ENCODE data around the gene SULT4A1. TPM values are rescaled to one million over a fixed set of nuclear protein-coding genes. Genes with fewer than 3 reads are reported as not detected.
A peak's percentile ranks its signal among the peaks of the same experiment; 100 is the strongest.

SULT4A1 gene
- total and polyA plus RNA-seq, 2 of the 8 experiments (the other 6 are each of a cell fraction or from before 2014, with no cell fraction given): 9.1 to 11.8 TPM

- no peaks in the 10 kb centered on the region for H3K9me3 ChIP-seq (ENCODE audit: insufficient read depth in 2 of 2, low read depth in 1 of 2, low read length in 1 of 2)
- peak overlapping the region; percentile 60; the same call in 1 of the 2 replicates for H2BK5ac ChIP-seq (ENCODE audit: low read depth, low read length)
- H2BK20ac ChIP-seq (ENCODE audit: low read length): no peak overlapping the region
- no peak overlapping the region for H2BK15ac ChIP-seq (ENCODE audit: low read length)
- no peaks in the 10 kb centered on the region for H3K79me2 ChIP-seq (ENCODE audit: control insufficient read depth in 1 of 2, insufficient read depth in 2 of 2, low read length in 2 of 2)
- H3K79me1 ChIP-seq (ENCODE audit: low read depth, low read length): no peaks in the 10 kb centered on the region
- FAIRE-seq: no peak
- peaks cover 0 to 4% of the 10 kb centered on the region in 2 experiments for H4K20me1 ChIP-seq (replicated peaks in 1 of 2; ENCODE audit: control insufficient read depth in 1 of 2, insufficient read depth in 2 of 2, low read length in 2 of 2)
- H3K4me3 ChIP-seq (ENCODE audit: extremely low read depth in 1 of 4, insufficient read depth in 2 of 4, low read depth in 3 of 4, low read length in 4 of 4): no peak overlapping the region
- H3K9ac ChIP-seq (replicated peaks in 1 of 4; ENCODE audit: extremely low read depth in 1 of 4, low read depth in 3 of 4, low read length in 3 of 4): no peak overlapping the region
- H3K23me2 ChIP-seq (ENCODE audit: low read depth, low read length): no peaks in the 10 kb centered on the region
- H3K36me3 ChIP-seq (ENCODE audit: control insufficient read depth in 2 of 4, insufficient read depth in 4 of 4, low read length in 3 of 4): 0 out of 8 replicates have a peak, but pooled peaks cover 0 to 2% (median 0%) of the 10 kb centered on the region in 4 experiments
- H4K5ac ChIP-seq (ENCODE audit: insufficient read length, low read depth, low read length): no peak overlapping the region
- H3K14ac ChIP-seq (ENCODE audit: insufficient read length): no peak overlapping the region
- H3K18ac ChIP-seq (ENCODE audit: extremely low read depth, low read length): no peak overlapping the region
- H3K27ac ChIP-seq (ENCODE audit: low read depth, low read length): no peak overlapping the region
- no peaks in the 10 kb centered on the region for H3K27me3 ChIP-seq (replicated peaks in 1 of 4; ENCODE audit: control insufficient read depth in 3 of 4, extremely low read depth in 1 of 4, insufficient read depth in 3 of 4, low read length in 3 of 4)
- H2AFZ ChIP-seq (ENCODE audit: low read length): no peak overlapping the region
- H4K91ac ChIP-seq (replicated peaks; ENCODE audit: insufficient read length, low read length): no peak overlapping the region
- DNase-seq (ENCODE audit: low read depth in 1 of 2, low spot score in 2 of 2): no peak
- H4K8ac ChIP-seq (ENCODE audit: extremely low read depth, insufficient read depth, low read length): peak overlapping the region; percentile 57; the same call in 1 of the 2 replicates
- no peak overlapping the region for H3K4ac ChIP-seq (replicated peaks; ENCODE audit: insufficient read length, low read depth, low read length)
- H2AK5ac ChIP-seq (ENCODE audit: low read depth, low read length): no peak overlapping the region
- peaks cover 0 to 3% (median 2%) of the 10 kb centered on the region in 4 experiments; a peak in 1 of 7 replicates for H3K4me1 ChIP-seq (replicated peaks in 1 of 4; ENCODE audit: control insufficient read depth in 3 of 4, insufficient read depth in 4 of 4, low read length in 3 of 4)
- no peak overlapping the region for H3K4me2 ChIP-seq (ENCODE audit: insufficient read depth in 1 of 2, low read depth in 2 of 2, low read length in 2 of 2)
- H3K56ac ChIP-seq (replicated peaks; ENCODE audit: insufficient read length, low read depth, low read length): no peak overlapping the region
- H2BK120ac ChIP-seq (replicated peaks; ENCODE audit: low read depth, low read length): no peak overlapping the region
- no peak overlapping the region for H2BK12ac ChIP-seq (ENCODE audit: low read depth, low read length)
- CTCF ChIA-PET (ENCODE audit: partially characterized antibody): interaction anchor here (0.8 to 7.5 kb wide), 7 partner anchors 13 to 139 kb away, joined by 3 to 226 read pairs (median 7); partner anchors contain the start of gene PNPLA5
- 90% methylated on average over 19 of the region's 19 CpGs; no CpG with 5 or more reads in 1 of the 2 experiments for WGBS, 2 experiments (ENCODE audit: extremely low coverage in 1 of 2, insufficient coverage in 1 of 2, insufficient read length in 1 of 2, insufficient replicate concordance in 2 of 2, low coverage in 1 of 2, low lambda C conversion rate in 2 of 2, missing lambda C conversion rate in 1 of 2)
- H3K23ac ChIP-seq (ENCODE audit: insufficient read length): no peak overlapping the region
- POLR2A ChIA-PET (ENCODE audit: partially characterized antibody): interaction anchor here (0.6 to 2.5 kb wide), 3 partner anchors 9 to 687 kb away, joined by 3 to 10 read pairs (median 3); no protein-coding TSS in a partner anchor
- TF ChIP-seq KDM1A (IDR thresholded peaks at IDR 0.05; ENCODE audit: borderline replicate concordance, low read length) (no peak), RFX5 (IDR thresholded peaks at IDR 0.05; ENCODE audit: borderline replicate concordance, low read depth, low read length) (no peak), JUND (IDR thresholded peaks at IDR 0.05; ENCODE audit: low read length) (no peak), TBP (IDR thresholded peaks at IDR 0.05; ENCODE audit: low read depth, low read length) (no peak), SIRT6 (IDR thresholded peaks at IDR 0.05; ENCODE audit: low read length) (no peak), BCL11A (IDR thresholded peaks at IDR 0.05; ENCODE audit: low read depth in 2 of 2, low read length in 2 of 2) (no peak), POLR2AphosphoS5 (IDR thresholded peaks at IDR 0.05; ENCODE audit: low read depth, low read length) (no peak), GABPA (IDR thresholded peaks at IDR 0.05; ENCODE audit: borderline replicate concordance, insufficient read depth, low read length) (no peak), RXRA (IDR thresholded peaks at IDR 0.05; ENCODE audit: insufficient read depth, low read depth, low read length) (no peak)
Measured at GRCh38 chr22:43881091-43882061, 19.1 kb upstream of the SULT4A1 start.
